GM12874 (cell line): Measurements from ENCODE around the gene CYTH3.

ENCODE experiments used
- CTCF ChIP-seq: IDR thresholded peaks from 2 replicates; pipeline ENCODE4 v1.5.1; 2011; ENCODE audit warnings: low read depth, mild to moderate bottlenecking, control low read depth, low read length, moderate library complexity; ENCODE audit not compliant: insufficient read depth

The CYTH3 gene

GRCh38 chr7:6151994-6152735 is 120.3 kb downstream of the CYTH3 start:
- no peak for TF ChIP-seq CTCF

GRCh38 chr7:6149996-6150395 is 122.4 kb downstream of the CYTH3 start:
- no peak for TF ChIP-seq CTCF

GRCh38 chr7:6148724-6149360 is 123.6 kb downstream of the CYTH3 start:
- no peak for TF ChIP-seq CTCF

- no peak for TF ChIP-seq CTCF
These were observed 124.8 kb downstream of the CYTH3 start for GRCh38 chr7:6147627-6148026.

GRCh38 chr7:6146666-6147065 is 125.8 kb downstream of the CYTH3 start:
- no peak for TF ChIP-seq CTCF

GRCh38 chr7:6143997-6144396 is 128.4 kb downstream of the CYTH3 start:
- no peak for TF ChIP-seq CTCF

- TF ChIP-seq CTCF: no peak
These were observed 129.5 kb downstream of the CYTH3 start for GRCh38 chr7:6142871-6143380.
